K562 (cell line): ENCODE measurements around the gene MAGEL2. TPM values are rescaled to one million over a fixed set of nuclear protein-coding genes. Genes with fewer than 3 reads are reported as not detected.

Source experiments
- ATAC-seq: fragments of 200-7000 bp; cut with Tn5 transposase; 3 replicates; pipeline ENCODE4 v1.9.1; 2020; ENCODE audit warnings: moderate library complexity
- BruUV-seq: library from RNA; stranded (reverse); fragments of 400-500 nt; replicated peaks from 2 replicates; lab custom pipeline; 2021; lab: Mats Ljungman, UMichigan
- CTCF ChIA-PET: fragments of 300-600 bp; formaldehyde crosslinking; extraction: SDS; loops from one replicate; lab custom pipeline; 2021; ENCODE audit warnings: low intra/inter-chr PET ratio; lab: Yijun Ruan, JAX
- POLR2A ChIA-PET: fragments of 300-600, 350-650 bp; sonication (Branson Sonifier 250); formaldehyde crosslinking; extraction: SDS; loops from one replicate; lab custom pipeline; 2021; ENCODE audit warnings: antibody characterized with exemption, inconsistent platforms; lab: Yijun Ruan, JAX
- DNase-seq, 4 experiments: peaks; one replicate each; pipeline versions ENCODE4 v3.0.0 to v3.0.0-alpha.2; 2011 to 2018; ENCODE audit warnings: low spot score in 3 of 4, mixed read lengths in 3 of 4; ENCODE audit errors: extremely low read depth in 1 of 4
- FAIRE-seq: peaks from 2 replicates; lab custom pipeline; 2011; peaks lifted over from hg19 to GRCh38; lab: Jason Lieb, UNC
- H2AFZ ChIP-seq: 2 replicates; pipeline ENCODE4 v1.6.0; 2011; ENCODE audit warnings: low read depth, low read length, control low read depth, inconsistent platforms
- H3K27ac ChIP-seq: fragments of 200-600 bp; 3 replicates; pipeline ENCODE4 v1.8.0; 2011; ENCODE audit warnings: low read depth, mild to moderate bottlenecking, control low read depth, inconsistent platforms, low read length, moderate library complexity, mixed read lengths; ENCODE audit errors: extremely low read depth
- H3K27me3 ChIP-seq, 2 experiments: fragments of 300-600 bp in 1 of 2; 2 replicates in 1 of 2; 3 replicates in 1 of 2; pipeline versions ENCODE4 v1.6.0 to v1.8.0; 2011; ENCODE audit warnings: inconsistent platforms in 2 of 2, low read length in 2 of 2, mild to moderate bottlenecking in 1 of 2, mixed read lengths in 1 of 2, moderate library complexity in 1 of 2; ENCODE audit not compliant: control insufficient read depth in 2 of 2, insufficient read depth in 2 of 2
- H3K36me3 ChIP-seq: fragments of 300-600 bp; 3 replicates; pipeline ENCODE4 v1.8.0; 2011; ENCODE audit warnings: mild to moderate bottlenecking, low read length, inconsistent platforms; ENCODE audit not compliant: control insufficient read depth, insufficient read depth
- H3K4me1 ChIP-seq, 2 experiments: fragments of 200-600 bp in 1 of 2; replicated peaks in 1 of 2; 2 replicates in 1 of 2; 3 replicates in 1 of 2; pipeline versions ENCODE4 v1.5.1 to v1.8.0; 2011; ENCODE audit warnings: inconsistent platforms in 2 of 2, low read length in 2 of 2, mild to moderate bottlenecking in 1 of 2, mixed read lengths in 1 of 2, moderate library complexity in 1 of 2; ENCODE audit not compliant: control insufficient read depth in 2 of 2, insufficient read depth in 2 of 2
- H3K4me2 ChIP-seq: 2 replicates; pipeline ENCODE4 v1.6.1; 2011; ENCODE audit warnings: low read length, control low read depth, inconsistent platforms, mixed read lengths; ENCODE audit not compliant: insufficient read depth
- H3K4me3 ChIP-seq: fragments of 200-600 bp; sonication (generic), shearing (Covaris generic); 2 replicates; pipeline ENCODE4 v1.5.1; 2016; ENCODE audit warnings: control low read depth, inconsistent platforms
- H3K79me2 ChIP-seq: fragments of 200-600 bp; 3 replicates; pipeline ENCODE4 v1.8.0; 2011; ENCODE audit warnings: low read length, inconsistent platforms; ENCODE audit not compliant: control insufficient read depth, insufficient read depth
- H3K9ac ChIP-seq, 2 experiments: 2 replicates each; pipeline versions ENCODE4 v1.6.0 to v1.6.1; 2011; ENCODE audit warnings: low read depth in 2 of 2, low read length in 2 of 2, control low read depth in 1 of 2, inconsistent platforms in 1 of 2, mild to moderate bottlenecking in 1 of 2, mixed read lengths in 1 of 2; ENCODE audit not compliant: insufficient read depth in 1 of 2
- H3K9me1 ChIP-seq: one replicate; pipeline ENCODE4 v1.6.0; 2011; ENCODE audit warnings: inconsistent platforms, mild to moderate bottlenecking, low read length, moderate library complexity; ENCODE audit not compliant: control insufficient read depth, insufficient read depth
- H3K9me3 ChIP-seq: replicated peaks from 2 replicates; pipeline ENCODE4 v1.5.1; 2011; ENCODE audit warnings: low read depth, low read length, inconsistent platforms; ENCODE audit not compliant: control insufficient read depth, insufficient read depth
- H4K20me1 ChIP-seq: replicated peaks from 2 replicates; pipeline ENCODE4 v1.6.1; 2011; ENCODE audit warnings: low read length, inconsistent platforms, mixed read lengths; ENCODE audit not compliant: control insufficient read depth, insufficient read depth
- CHD4 ChIP-seq: fragments of 200-600 bp; sonication (generic); IDR thresholded peaks from 3 replicates; pipeline ENCODE4 v1.6.1; 2012; ENCODE audit warnings: low read depth, mild to moderate bottlenecking, mixed read lengths, low read length, inconsistent platforms; ENCODE audit not compliant: insufficient read depth, insufficient replicate concordance, poor library complexity, severe bottlenecking
- EP400 ChIP-seq: fragments of 450-650 bp; IDR thresholded peaks from 2 replicates; pipeline ENCODE4 v1.6.1; 2017; ENCODE audit warnings: antibody characterized with exemption, mild to moderate bottlenecking, moderate library complexity
- HLTF ChIP-seq: fragments of 450-650 bp; IDR thresholded peaks from 2 replicates; pipeline ENCODE4 v1.6.1; 2016
- LARP7 ChIP-seq: fragments of 450-650 bp; IDR thresholded peaks from 2 replicates; pipeline ENCODE4 v1.6.1; 2016
- MAFG ChIP-seq: fragments of 450-650 bp; conservative IDR thresholded peaks from 2 replicates; pipeline ENCODE4 v1.6.1; 2016; ENCODE audit warnings: missing genetic modification characterization, missing compliant biosample characterization
- MAZ ChIP-seq, 2 experiments: fragments of 450-650 bp in 1 of 2; sonication (generic) in 1 of 2; formaldehyde crosslinking; IDR thresholded peaks in 1 of 2; conservative IDR thresholded peaks in 1 of 2; 2 replicates each; pipeline versions ENCODE4 v1.4.0 to v1.5.0; 2020; ENCODE audit warnings: mild to moderate bottlenecking in 1 of 2, missing genetic modification reagents in 1 of 2
- MLLT1 ChIP-seq, 2 experiments: fragments of 450-650 bp; IDR thresholded peaks; 2 replicates each; pipeline ENCODE4 v1.6.1; 2016
- MTA3 ChIP-seq: fragments of 450-650 bp; formaldehyde crosslinking; IDR thresholded peaks from 2 replicates; pipeline ENCODE4 v1.6.1; 2017; ENCODE audit warnings: mild to moderate bottlenecking, borderline replicate concordance
- OTX1 ChIP-seq: fragments of 450-650 bp; formaldehyde crosslinking; IDR thresholded peaks from 2 replicates; pipeline ENCODE4 v1.4.0; 2022; ENCODE audit warnings: mild to moderate bottlenecking
- SIRT6 ChIP-seq: IDR thresholded peaks from one replicate; pipeline ENCODE4 v1.6.1; 2012; ENCODE audit warnings: low read depth, mild to moderate bottlenecking, control low read depth, inconsistent platforms, low read length, moderate library complexity
- SIX5 ChIP-seq, 2 experiments: IDR thresholded peaks; 2 replicates each; pipeline ENCODE4 v1.6.1; 2011; ENCODE audit warnings: low read length in 2 of 2, borderline replicate concordance in 1 of 2, low read depth in 1 of 2, mild to moderate bottlenecking in 1 of 2, moderate library complexity in 1 of 2; ENCODE audit not compliant: insufficient read depth in 1 of 2
- TFE3 ChIP-seq: fragments of 450-650 bp; formaldehyde crosslinking; IDR thresholded peaks from 2 replicates; pipeline ENCODE4 v1.4.0; 2020; ENCODE audit warnings: mild to moderate bottlenecking, mixed read lengths
- ZBTB8A ChIP-seq: fragments of 450-650 bp; IDR thresholded peaks from 2 replicates; pipeline ENCODE4 v1.6.1; 2018; ENCODE audit warnings: mild to moderate bottlenecking, moderate library complexity; ENCODE audit not compliant: partially characterized antibody
- ZNF134 ChIP-seq: fragments of 250-450 bp; sonication (Bioruptor Pico); conservative IDR thresholded peaks from 2 replicates; pipeline ENCODE4 v1.4.0; 2020
- ZNF217 ChIP-seq: sonication (generic); formaldehyde crosslinking; IDR thresholded peaks from 2 replicates; pipeline ENCODE4 v1.8.0; 2022; ENCODE audit warnings: mild to moderate bottlenecking, missing genetic modification reagents
- ZNF584 ChIP-seq: fragments of 200-800 bp; sonication (Bioruptor generic); IDR thresholded peaks from 2 replicates; pipeline ENCODE4 v1.6.1; 2016; ENCODE audit warnings: low read depth, mild to moderate bottlenecking, missing genetic modification characterization, missing compliant biosample characterization
- WGBS: fragments of 100-300 bp; shearing (Covaris generic); methylation state at CpG from one replicate; pipeline ENCODE4 v1.1.6; 2016; ENCODE audit warnings: low coverage, mixed read lengths; ENCODE audit not compliant: insufficient coverage; ENCODE audit errors: missing lambda C conversion rate; 5-methylcytosine and 5-hydroxymethylcytosine counted together
- in situ Hi-C: fragments of 300-500 bp; cut with MboI; formaldehyde crosslinking; loops from 4 replicates; pipeline ENCODE4 v1.15.0; 2018; ENCODE audit warnings: inconsistent platforms, mixed read lengths
- intact Hi-C: fragments of 100-400 bp; cut with micrococcal nuclease; formaldehyde crosslinking; loops from 2 replicates; pipeline ENCODE4 v1.14.2; 2022
- polyA plus RNA-seq, 8 experiments: library from polyadenylated mRNA; depleted of rRNA in 4 of 8; stranded (reverse) in 5 of 8; unstranded in 3 of 8; fragments of >200 nt; fragmentation: Nextera tagmentation in 2 of 8; fragmentation: Illumina TruSeq in 1 of 8; extraction: Ambion mirVana in 2 of 8; extraction: Trizol in 1 of 8; gene quantifications; 2 replicates each; pipeline versions ENCODE4 v1.2.1 to v1.2.3, GENCODE V29; 2011 to 2014; ENCODE audit warnings: inconsistent platforms in 1 of 8, missing spikeins in 1 of 8
- total RNA-seq, 7 experiments: library from RNA; depleted of rRNA in 6 of 7; stranded (reverse); fragments of >200 nt in 6 of 7; fragmentation: Illumina TruSeq in 2 of 7; extraction: Trizol in 2 of 7; gene quantifications; 2 replicates each; pipeline versions ENCODE4 v1.2.1 to v1.2.3, GENCODE V29; 2011 to 2021; ENCODE audit warnings: low replicate concordance in 1 of 7
- TF ChIP-seq, protein P1 (sequence below): sonication (generic); formaldehyde crosslinking; IDR thresholded peaks from 2 replicates; pipeline ENCODE4 v1.8.0; 2022; ENCODE audit warnings: missing genetic modification reagents, mild to moderate bottlenecking, borderline replicate concordance
- TF ChIP-seq, protein P2 (sequence below): fragments of 250-450 bp; sonication (Bioruptor Pico); IDR thresholded peaks from 2 replicates; pipeline ENCODE4 v1.8.0; 2021; ENCODE audit warnings: moderate library complexity, mild to moderate bottlenecking, inconsistent platforms

MAGEL2 gene
- total and polyA plus RNA-seq, 9 of the 15 experiments (the other 6 are each of a cell fraction or from before 2014, with no cell fraction given) = not detected

GRCh38 chr15:23644829-23645228 is 2.8 kb downstream of the MAGEL2 start:
- Histone ChIP-seq H3K9me1 (no peaks in the 10 kb centered on the region), H3K79me2 (no peaks in the 10 kb centered on the region), H2AFZ (no peak overlapping the region), H3K4me3 (no peak overlapping the region), H3K9me3 (no peaks in the 10 kb centered on the region), H3K4me2 (no peak overlapping the region), H3K9ac (no peak overlapping the region), H3K27ac (no peak overlapping the region), H3K36me3 (no peaks in the 10 kb centered on the region), H3K27me3 (peaks cover 0 to 30% of the 10 kb centered on the region in 2 experiments; a peak in 3 of 5 replicates), H4K20me1 (no peaks in the 10 kb centered on the region), H3K4me1 (peaks cover 0 to 15% of the 10 kb centered on the region in 2 experiments; a peak in 2 of 5 replicates)
- FAIRE-seq (no peak), ATAC-seq (no peak), DNase-seq (no peak)
- in situ Hi-C loops = loop anchor here (10.0 kb wide), 1 partner anchor 220 kb away; no protein-coding TSS in a partner anchor
- intact Hi-C loops = loop anchor here (10.0 kb wide), 1 partner anchor 1860 kb away; no protein-coding TSS in a partner anchor
- BruUV-seq = no TSS peak
- WGBS = 0% methylated on average over 12 of the region's 13 CpGs
- no peak for TF ChIP-seq LARP7
- no peak for TF ChIP-seq ZNF134 (CRISPR knock-in tag)
- TF ChIP-seq MAFG = no peak
- TF ChIP-seq ZNF217 = no peak
- TF ChIP-seq, protein P1, sequence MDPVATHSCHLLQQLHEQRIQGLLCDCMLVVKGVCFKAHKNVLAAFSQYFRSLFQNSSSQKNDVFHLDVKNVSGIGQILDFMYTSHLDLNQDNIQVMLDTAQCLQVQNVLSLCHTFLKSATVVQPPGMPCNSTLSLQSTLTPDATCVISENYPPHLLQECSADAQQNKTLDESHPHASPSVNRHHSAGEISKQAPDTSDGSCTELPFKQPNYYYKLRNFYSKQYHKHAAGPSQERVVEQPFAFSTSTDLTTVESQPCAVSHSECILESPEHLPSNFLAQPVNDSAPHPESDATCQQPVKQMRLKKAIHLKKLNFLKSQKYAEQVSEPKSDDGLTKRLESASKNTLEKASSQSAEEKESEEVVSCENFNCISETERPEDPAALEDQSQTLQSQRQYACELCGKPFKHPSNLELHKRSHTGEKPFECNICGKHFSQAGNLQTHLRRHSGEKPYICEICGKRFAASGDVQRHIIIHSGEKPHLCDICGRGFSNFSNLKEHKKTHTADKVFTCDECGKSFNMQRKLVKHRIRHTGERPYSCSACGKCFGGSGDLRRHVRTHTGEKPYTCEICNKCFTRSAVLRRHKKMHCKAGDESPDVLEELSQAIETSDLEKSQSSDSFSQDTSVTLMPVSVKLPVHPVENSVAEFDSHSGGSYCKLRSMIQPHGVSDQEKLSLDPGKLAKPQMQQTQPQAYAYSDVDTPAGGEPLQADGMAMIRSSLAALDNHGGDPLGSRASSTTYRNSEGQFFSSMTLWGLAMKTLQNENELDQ (CRISPR knock-in tag) = no peak
- TF ChIP-seq ZBTB8A = no peak
- no peak for TF ChIP-seq CHD4
- TF ChIP-seq MAZ (CRISPR knock-in tag; conservative IDR thresholded peaks at IDR 0.05 in 1 of 2, IDR thresholded peaks at IDR 0.05 in 1 of 2) = no peak
- TF ChIP-seq EP400 = no peak
- TF ChIP-seq ZNF584 (CRISPR knock-in tag) = no peak
- no peak for TF ChIP-seq SIRT6
- TF ChIP-seq MTA3 = no peak
- no peak for TF ChIP-seq TFE3 (CRISPR knock-in tag)
- no peak for TF ChIP-seq HLTF
- TF ChIP-seq OTX1 = no peak
- TF ChIP-seq, protein P2, sequence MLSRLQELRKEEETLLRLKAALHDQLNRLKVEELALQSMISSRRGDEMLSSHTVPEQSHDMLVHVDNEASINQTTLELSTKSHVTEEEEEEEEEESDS (CRISPR knock-in tag) = no peak
- TF ChIP-seq MLLT1 (IDR thresholded peaks at IDR 0.05) = no peak
- TF ChIP-seq SIX5 (IDR thresholded peaks at IDR 0.05; ENCODE audit: borderline replicate concordance in 1 of 2, insufficient read depth in 1 of 2, low read depth in 1 of 2, low read length in 2 of 2) = no peak
- ChIA-PET CTCF (no interaction called here), POLR2A (no interaction called here)
